Breast epithelium (tissue), 3 donors: ENCODE measurements around the gene DNAJB1.

Experiments used
- CTCF ChIP-seq, 3 donors: fragments of 450-650 bp; IDR thresholded peaks; one replicate each; pipeline ENCODE4 v1.5.1; 2016 to 2017; ENCODE audit warnings: antibody characterized with exemption in 3 of 3, mild to moderate bottlenecking in 3 of 3, moderate library complexity in 3 of 3
- POLR2AphosphoS5 ChIP-seq, 3 donors: sonication (generic); formaldehyde crosslinking; IDR thresholded peaks; one replicate each; pipeline ENCODE4 v1.6.1; 2017; ENCODE audit warnings: antibody characterized with exemption in 3 of 3

GRCh38 chr19:14540741-14541525, 22.7 kb upstream of the DNAJB1 start:
- TF ChIP-seq CTCF (IDR thresholded peaks at IDR 0.05) (no peak), POLR2AphosphoS5 (IDR thresholded peaks at IDR 0.05) (no peak)
